ENCODE data around the gene HES4. TPM values are rescaled to one million over a fixed set of nuclear protein-coding genes. Genes with fewer than 3 reads are reported as not detected.
A peak's percentile ranks its signal among the peaks of the same experiment; 100 is the strongest.

Gene HES4
- total RNA-seq, 1 experiment from 2014 or later: 233 TPM

GRCh38 chr1:1024771-1025699, 25.1 kb upstream of the HES4 start:
- Histone ChIP-seq H3K79me2 (ENCODE audit: low read length) (peaks cover 88% of the 10 kb centered on the region), H3K27me3 (ENCODE audit: low read length) (no peaks in the 10 kb centered on the region), H3K9me2 (replicated peaks; ENCODE audit: low read length) (no peaks in the 10 kb centered on the region), H3K4me2 (ENCODE audit: low read length) (peak overlapping the region; percentile 99), H3K4me1 (ENCODE audit: insufficient read depth, low read length) (peaks cover 48% of the 10 kb centered on the region), H3K9me3 (ENCODE audit: low read length) (no peaks in the 10 kb centered on the region), H3K36me3 (ENCODE audit: low read depth, low read length) (peaks cover 49% of the 10 kb centered on the region), H2AFZ (ENCODE audit: low read length) (no peak overlapping the region), H3K9ac (ENCODE audit: low read length) (peak overlapping the region; percentile 62), H3K27ac (ENCODE audit: low read length) (peak overlapping the region; percentile 60), H3F3A (ENCODE audit: low read length, unreplicated experiment) (no peaks in the 10 kb centered on the region), H3K4me3 (ENCODE audit: low read length) (peak overlapping the region; percentile 63), H4K20me1 (ENCODE audit: low read length) (peaks cover 53% of the 10 kb centered on the region)
- CTCF ChIA-PET: no interaction called here
- no TSS peak for BruUV-seq (replicated peaks)
- POLR2A ChIA-PET (ENCODE audit: unreplicated experiment): no interaction called here
- intact Hi-C loops (cut with micrococcal nuclease): no loop called here
- DNase-seq (peak; percentile 99), ATAC-seq (peak; percentile 38)
- no peak for TF ChIP-seq CTCF (conservative IDR thresholded peaks at IDR 0.05; ENCODE audit: low read depth, low read length)
- no peak for TF ChIP-seq EZH2 (IDR thresholded peaks at IDR 0.05; ENCODE audit: low read length, unreplicated experiment)
- no peak for TF ChIP-seq EZH2phosphoT487 (IDR thresholded peaks at IDR 0.05; ENCODE audit: borderline replicate concordance, low read length)

DNA sequence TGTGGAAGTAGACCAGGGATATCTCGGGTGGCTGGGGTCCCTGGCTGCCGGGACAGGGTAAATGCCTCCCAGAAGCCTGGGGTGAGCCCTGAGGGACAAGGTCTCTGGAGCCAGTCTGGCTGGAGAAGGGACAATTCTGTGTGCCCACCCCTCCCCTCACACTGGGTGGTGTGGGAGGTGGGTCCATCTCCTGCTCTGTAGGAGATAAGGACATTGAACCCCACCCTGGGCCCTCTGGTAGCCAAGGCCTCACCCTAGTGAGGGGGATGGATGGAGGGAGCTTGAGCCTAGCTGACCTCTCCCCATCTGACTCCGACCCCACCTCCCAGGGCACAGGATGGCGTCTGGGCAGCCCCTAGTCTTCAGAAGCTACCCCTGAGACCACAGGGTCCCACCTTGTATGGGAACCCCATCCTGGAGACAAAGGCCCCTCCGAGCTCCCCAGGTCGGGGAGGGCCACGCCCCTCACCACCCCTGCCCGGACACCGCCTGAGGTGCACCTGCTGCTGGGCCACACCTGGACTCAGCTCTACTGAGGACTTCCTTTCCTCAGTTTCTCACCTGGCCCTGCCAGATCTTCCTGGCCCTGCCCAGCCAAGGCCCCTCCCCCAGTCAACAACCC, 24.4 kb upstream of the HES4 start:
- CTCF ChIA-PET: interaction anchor here (1.0 kb wide), 1 partner anchor 267 kb away, joined by 3 read pairs; no protein-coding TSS in a partner anchor
- peak overlapping the region; percentile 63 for H3K4me3 ChIP-seq (ENCODE audit: low read length)
- peak overlapping the region; percentile 99 for H3K4me2 ChIP-seq (ENCODE audit: low read length)
- POLR2A ChIA-PET (ENCODE audit: unreplicated experiment): no interaction called here
- no peaks in the 10 kb centered on the region for H3K27me3 ChIP-seq (ENCODE audit: low read length)
- peaks cover 48% of the 10 kb centered on the region for H3K4me1 ChIP-seq (ENCODE audit: insufficient read depth, low read length)
- H3K27ac ChIP-seq (ENCODE audit: low read length): no peak overlapping the region
- TF ChIP-seq CTCF (conservative IDR thresholded peaks at IDR 0.05; ENCODE audit: low read depth, low read length) (no peak), EZH2phosphoT487 (IDR thresholded peaks at IDR 0.05; ENCODE audit: borderline replicate concordance, low read length) (no peak), EZH2 (IDR thresholded peaks at IDR 0.05; ENCODE audit: low read length, unreplicated experiment) (no peak)
- no peak overlapping the region for H3K9ac ChIP-seq (ENCODE audit: low read length)
- no peak for ATAC-seq
- BruUV-seq (replicated peaks): no TSS peak
- H3F3A ChIP-seq (ENCODE audit: low read length, unreplicated experiment): no peaks in the 10 kb centered on the region
- H4K20me1 ChIP-seq (ENCODE audit: low read length): peaks cover 51% of the 10 kb centered on the region
- DNase-seq: no peak
- peaks cover 85% of the 10 kb centered on the region for H3K79me2 ChIP-seq (ENCODE audit: low read length)
- H2AFZ ChIP-seq (ENCODE audit: low read length): no peak overlapping the region
- no peaks in the 10 kb centered on the region for H3K9me2 ChIP-seq (replicated peaks; ENCODE audit: low read length)
- no peaks in the 10 kb centered on the region for H3K9me3 ChIP-seq (ENCODE audit: low read length)
- peaks cover 49% of the 10 kb centered on the region for H3K36me3 ChIP-seq (ENCODE audit: low read depth, low read length)
- intact Hi-C loops (cut with micrococcal nuclease): no loop called here
